ENCODE data around the gene HBA1. TPM values are rescaled to one million over a fixed set of nuclear protein-coding genes. Genes with fewer than 3 reads are reported as not detected.

Gene HBA1
- total and polyA plus RNA-seq, 2 of the 4 experiments (the other 2 are of a cell fraction), result 0.21 TPM; not detected in 1

- H2AFZ ChIP-seq (replicated peaks; ENCODE audit: low read length, poor library complexity), result no peak overlapping the region
- no peak overlapping the region for H4K8ac ChIP-seq (ENCODE audit: low read depth in 2 of 2, low read length in 2 of 2)
- H3K4ac ChIP-seq (ENCODE audit: low read depth, low read length), result no peak overlapping the region
- H3K79me1 ChIP-seq (ENCODE audit: low read depth in 1 of 2, low read length in 2 of 2), result no peaks in the 10 kb centered on the region
- no peak overlapping the region for H3K14ac ChIP-seq (replicated peaks; ENCODE audit: low read depth, low read length)
- H3K18ac ChIP-seq (ENCODE audit: low read depth, low read length), result no peak overlapping the region
- H3K4me2 ChIP-seq (ENCODE audit: low read depth, low read length), result no peak overlapping the region
- H3K4me1 ChIP-seq (ENCODE audit: control insufficient read depth, insufficient read depth, low read length), result peaks cover 5% of the 10 kb centered on the region; the same call in 1 of the 2 replicates
- H3K56ac ChIP-seq (ENCODE audit: extremely low read depth, insufficient read depth, low read length), result no peak overlapping the region
- no peak overlapping the region for H2BK20ac ChIP-seq (ENCODE audit: low read depth, low read length)
- H4K5ac ChIP-seq (ENCODE audit: low read depth, low read length), result no peak overlapping the region
- no peak overlapping the region for H3K9ac ChIP-seq (ENCODE audit: low read depth, low read length)
- H3K4me3 ChIP-seq (ENCODE audit: insufficient read depth, low read depth, low read length), result no peak overlapping the region
- no CpG with 5 or more reads among the region's 11 CpGs for WGBS, 2 experiments (ENCODE audit: extremely low coverage in 2 of 2, insufficient read length in 1 of 2)
- no peak overlapping the region for H2BK120ac ChIP-seq (ENCODE audit: low read depth, low read length)
- no peak overlapping the region for H4K91ac ChIP-seq (ENCODE audit: insufficient read depth, low read depth, low read length)
- no peak overlapping the region for H2BK5ac ChIP-seq (ENCODE audit: low read depth, low read length, poor library complexity, severe bottlenecking)
- H3K9me3 ChIP-seq (ENCODE audit: control insufficient read depth, insufficient read depth, low read length), result 0 out of 2 replicates have a peak, but pooled peaks cover 2% of the 10 kb centered on the region
- no peak overlapping the region for H3K23ac ChIP-seq (ENCODE audit: low read depth, low read length)
- no peak overlapping the region for H2AK5ac ChIP-seq (ENCODE audit: low read depth, low read length)
- peaks cover 40% of the 10 kb centered on the region for H3K27me3 ChIP-seq (ENCODE audit: control insufficient read depth, insufficient read depth, low read length)
- no peak overlapping the region for H2AK9ac ChIP-seq (replicated peaks; ENCODE audit: low read depth, low read length, poor library complexity)
- no peak for DNase-seq
- no peaks in the 10 kb centered on the region for H3K36me3 ChIP-seq (ENCODE audit: control insufficient read depth, insufficient read depth, low read length)
- H3K27ac ChIP-seq (ENCODE audit: insufficient read depth, low read length), result no peak overlapping the region
- CTCF ChIA-PET, result no interaction called here
- intact Hi-C loops (cut with micrococcal nuclease) (no loop called here), dilution Hi-C loops (cut with HindIII; ENCODE audit: low sequenced_read_pairs, unreplicated experiment) (no loop called here), in situ Hi-C loops (cut with MboI; ENCODE audit: low sequenced_read_pairs) (no loop called here)
- BruUV-seq (replicated peaks), result no TSS peak
- POLR2A ChIA-PET (ENCODE audit: unreplicated experiment), result no interaction called here
- no peaks in the 10 kb centered on the region for H3K9me1 ChIP-seq (ENCODE audit: insufficient read depth, low read length)
- TF ChIP-seq, protein P1, sequence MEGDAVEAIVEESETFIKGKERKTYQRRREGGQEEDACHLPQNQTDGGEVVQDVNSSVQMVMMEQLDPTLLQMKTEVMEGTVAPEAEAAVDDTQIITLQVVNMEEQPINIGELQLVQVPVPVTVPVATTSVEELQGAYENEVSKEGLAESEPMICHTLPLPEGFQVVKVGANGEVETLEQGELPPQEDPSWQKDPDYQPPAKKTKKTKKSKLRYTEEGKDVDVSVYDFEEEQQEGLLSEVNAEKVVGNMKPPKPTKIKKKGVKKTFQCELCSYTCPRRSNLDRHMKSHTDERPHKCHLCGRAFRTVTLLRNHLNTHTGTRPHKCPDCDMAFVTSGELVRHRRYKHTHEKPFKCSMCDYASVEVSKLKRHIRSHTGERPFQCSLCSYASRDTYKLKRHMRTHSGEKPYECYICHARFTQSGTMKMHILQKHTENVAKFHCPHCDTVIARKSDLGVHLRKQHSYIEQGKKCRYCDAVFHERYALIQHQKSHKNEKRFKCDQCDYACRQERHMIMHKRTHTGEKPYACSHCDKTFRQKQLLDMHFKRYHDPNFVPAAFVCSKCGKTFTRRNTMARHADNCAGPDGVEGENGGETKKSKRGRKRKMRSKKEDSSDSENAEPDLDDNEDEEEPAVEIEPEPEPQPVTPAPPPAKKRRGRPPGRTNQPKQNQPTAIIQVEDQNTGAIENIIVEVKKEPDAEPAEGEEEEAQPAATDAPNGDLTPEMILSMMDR (conservative IDR thresholded peaks at IDR 0.05; ENCODE audit: low read depth, low read length), result no peak
- TF ChIP-seq MAFK (IDR thresholded peaks at IDR 0.05; ENCODE audit: low read depth, low read length) (no peak), USF2 (IDR thresholded peaks at IDR 0.05; ENCODE audit: low read depth, low read length) (no peak), RAD21 (IDR thresholded peaks at IDR 0.05; ENCODE audit: low read length) (no peak)
- no peak overlapping the region for H2BK15ac ChIP-seq (ENCODE audit: low read depth, low read length)
- peaks cover 18% of the 10 kb centered on the region for H4K20me1 ChIP-seq (ENCODE audit: insufficient read depth, low read length)
- no peak for ATAC-seq (ENCODE audit: low read depth)
Measured at GRCh38 chr16:177981-178667, 1.6 kb downstream of the HBA1 start.
